ENCODE results near the gene RNF213.

GRCh38 chr17:80214878-80215210 is 45.8 kb upstream of the RNF213 start:
- TF ChIP-seq CTCF (IDR thresholded peaks at IDR 0.05), result no peak
- TF ChIP-seq POLR2AphosphoS5 (IDR thresholded peaks at IDR 0.05), result no peak
- TF ChIP-seq POLR2A (IDR thresholded peaks at IDR 0.05), result no peak
- no peak for TF ChIP-seq EP300 (IDR thresholded peaks at IDR 0.05)
